MM.1S (cell line): Measurements from ENCODE around the gene SERPINA6.

Experiments
- DNase-seq: peaks from one replicate; pipeline ENCODE4 v3.0.0-alpha.2; 2015
- H2AFZ ChIP-seq: fragments of 300-600 bp; sonication (generic); 2 replicates; pipeline ENCODE4 v1.6.0; 2016; ENCODE audit warnings: antibody characterized with exemption, low read length
- H3F3A ChIP-seq: fragments of 300-600 bp; sonication (generic); 2 replicates; pipeline ENCODE4 v1.6.1; 2016; ENCODE audit warnings: mild to moderate bottlenecking, antibody characterized with exemption, low read length, moderate library complexity, mixed read lengths; ENCODE audit not compliant: insufficient read depth
- H3K27ac ChIP-seq: fragments of 300-600 bp; sonication (generic); 2 replicates; pipeline ENCODE4 v1.5.1; 2016; ENCODE audit warnings: mild to moderate bottlenecking, low read length
- H3K27me3 ChIP-seq: fragments of 300-600 bp; sonication (generic); replicated peaks from 2 replicates; pipeline ENCODE4 v1.6.0; 2016; ENCODE audit warnings: low read length; ENCODE audit not compliant: insufficient read depth
- H3K36me3 ChIP-seq: fragments of 300-600 bp; sonication (generic); replicated peaks from 2 replicates; pipeline ENCODE4 v1.6.1; 2016; ENCODE audit warnings: mild to moderate bottlenecking, low read length, mixed read lengths; ENCODE audit not compliant: insufficient read depth
- H3K4me1 ChIP-seq: fragments of 300-600 bp; sonication (generic); 2 replicates; pipeline ENCODE4 v1.6.1; 2016; ENCODE audit warnings: low read length, mixed read lengths
- H3K4me2 ChIP-seq: fragments of 300-600 bp; sonication (generic); 2 replicates; pipeline ENCODE4 v1.6.0; 2016; ENCODE audit warnings: low read depth, low read length
- H3K4me3 ChIP-seq: fragments of 300-600 bp; sonication (generic); 2 replicates; pipeline ENCODE4 v1.5.1; 2016; ENCODE audit warnings: low read length, mixed read lengths
- H3K79me2 ChIP-seq: fragments of 300-600 bp; sonication (generic); 2 replicates; pipeline ENCODE4 v1.6.1; 2016; ENCODE audit warnings: mixed run types, low read length, mixed read lengths
- H3K9ac ChIP-seq: fragments of 300-600 bp; sonication (generic); 2 replicates; pipeline ENCODE4 v1.6.1; 2016; ENCODE audit warnings: low read length, mixed read lengths
- H3K9me2 ChIP-seq: fragments of 300-600 bp; sonication (generic); replicated peaks from 2 replicates; pipeline ENCODE4 v1.6.1; 2016; ENCODE audit warnings: mild to moderate bottlenecking, low read length, mixed read lengths; ENCODE audit not compliant: insufficient read depth
- H3K9me3 ChIP-seq: fragments of 300-600 bp; sonication (generic); replicated peaks from 2 replicates; pipeline ENCODE4 v1.6.1; 2016; ENCODE audit warnings: mild to moderate bottlenecking, low read length, mixed read lengths; ENCODE audit not compliant: insufficient read depth
- H4K20me1 ChIP-seq: fragments of 300-600 bp; sonication (generic); 2 replicates; pipeline ENCODE4 v1.6.1; 2016; ENCODE audit warnings: mild to moderate bottlenecking, low read length, moderate library complexity, mixed read lengths; ENCODE audit not compliant: insufficient read depth
- CTCF ChIP-seq: fragments of 300-600 bp; sonication (generic); IDR thresholded peaks from 2 replicates; pipeline ENCODE4 v1.5.1; 2016; ENCODE audit warnings: antibody characterized with exemption, low read length, mixed read lengths
- EZH2 ChIP-seq: fragments of 300-600 bp; sonication (generic); optimal IDR thresholded peaks from 2 replicates; pipeline ENCODE3; 2017; ENCODE audit warnings: low read depth, mild to moderate bottlenecking, antibody characterized with exemption, low read length, mixed read lengths
- EZH2phosphoT487 ChIP-seq: fragments of 300-600 bp; sonication (generic); IDR thresholded peaks from 2 replicates; pipeline ENCODE4 v1.6.1; 2018; ENCODE audit warnings: antibody characterized with exemption, low read length

Gene SERPINA6

GRCh38 chr14:94342334-94342934, 19.3 kb upstream of the SERPINA6 start:
- Histone ChIP-seq H3F3A (peaks cover 8% of the 10 kb centered on the region), H3K9me3 (no peaks in the 10 kb centered on the region), H3K27ac (no peak overlapping the region), H3K36me3 (no peaks in the 10 kb centered on the region), H2AFZ (no peak overlapping the region), H4K20me1 (no peaks in the 10 kb centered on the region), H3K27me3 (no peaks in the 10 kb centered on the region), H3K9ac (no peak overlapping the region), H3K79me2 (no peaks in the 10 kb centered on the region), H3K9me2 (no peaks in the 10 kb centered on the region), H3K4me2 (no peak overlapping the region), H3K4me3 (no peak overlapping the region), H3K4me1 (peaks cover 15% of the 10 kb centered on the region)
- DNase-seq = no peak
- TF ChIP-seq EZH2 = no peak
- no peak for TF ChIP-seq CTCF
- no peak for TF ChIP-seq EZH2phosphoT487

- H3K27me3 ChIP-seq = no peaks in the 10 kb centered on the region
- peaks cover 9% of the 10 kb centered on the region for H3K4me1 ChIP-seq
- no peaks in the 10 kb centered on the region for H3K36me3 ChIP-seq
- no peak overlapping the region for H3K4me2 ChIP-seq
- no peak for DNase-seq
- no peaks in the 10 kb centered on the region for H3K79me2 ChIP-seq
- peaks cover 4% of the 10 kb centered on the region for H3F3A ChIP-seq
- H4K20me1 ChIP-seq = no peaks in the 10 kb centered on the region
- no peak overlapping the region for H2AFZ ChIP-seq
- H3K27ac ChIP-seq = no peak overlapping the region
- no peak overlapping the region for H3K9ac ChIP-seq
- H3K9me3 ChIP-seq = no peaks in the 10 kb centered on the region
- TF ChIP-seq EZH2phosphoT487 = no peak
- no peak for TF ChIP-seq EZH2
- no peak for TF ChIP-seq CTCF
- no peak overlapping the region for H3K4me3 ChIP-seq
- H3K9me2 ChIP-seq = no peaks in the 10 kb centered on the region
These were observed 18.7 kb upstream of the SERPINA6 start for GRCh38 chr14:94341656-94342333.

GRCh38 chr14:94340533-94340932, 17.4 kb upstream of the SERPINA6 start:
- Histone ChIP-seq H4K20me1 (no peaks in the 10 kb centered on the region), H2AFZ (no peak overlapping the region), H3K9me3 (no peaks in the 10 kb centered on the region), H3K9me2 (no peaks in the 10 kb centered on the region), H3K27ac (no peak overlapping the region), H3K4me1 (peaks cover 4% of the 10 kb centered on the region; the same call in 1 of the 2 replicates), H3K79me2 (no peaks in the 10 kb centered on the region), H3K27me3 (no peaks in the 10 kb centered on the region), H3K4me2 (no peak overlapping the region), H3F3A (no peaks in the 10 kb centered on the region), H3K36me3 (no peaks in the 10 kb centered on the region), H3K4me3 (no peak overlapping the region), H3K9ac (no peak overlapping the region)
- no peak for TF ChIP-seq CTCF
- TF ChIP-seq EZH2 = no peak
- no peak for TF ChIP-seq EZH2phosphoT487
- DNase-seq = no peak
